Pancreas (tissue), 10 donors: ENCODE results near the gene ZMYM1. TPM values are rescaled to one million over a fixed set of nuclear protein-coding genes. Genes with fewer than 3 reads are reported as not detected.

Experiments
- ATAC-seq, 4 donors: fragments of 200-7000 bp; cut with Tn5 transposase; one replicate each; pipeline versions ENCODE4 v1.8.0 to v1.9.1; 2020; ENCODE audit warnings: mild to moderate bottlenecking in 4 of 4, moderate library complexity in 4 of 4
- DNase-seq, 6 donors: peaks; one replicate each; pipeline ENCODE4 v3.0.0-alpha.2; 2020
- FAIRE-seq: peaks from 2 replicates; lab custom pipeline; 2012; peaks lifted over from hg19 to GRCh38; lab: Jason Lieb, UNC
- H3K27ac ChIP-seq, 4 donors: fragments of 200-600 bp; sonication (generic); 1 replicate in 3 of 4; 2 replicates in 1 of 4; pipeline versions ENCODE4 v1.5.0 to v1.8.0; 2020
- H3K27me3 ChIP-seq, 4 donors: fragments of 200-600 bp; one replicate each; pipeline ENCODE4 v1.8.0; 2021
- H3K36me3 ChIP-seq, 3 donors: fragments of 200-600 bp; sonication (generic) in 1 of 3; one replicate each; pipeline versions ENCODE4 v1.5.0 to v1.8.0; 2020 to 2021
- H3K4me1 ChIP-seq, 3 donors: fragments of 200-600 bp; one replicate each; pipeline ENCODE4 v1.8.0; 2021
- H3K4me3 ChIP-seq, 4 donors: fragments of 200-600 bp; sonication (generic) in 2 of 4; one replicate each; pipeline versions ENCODE4 v1.5.0 to v1.8.0; 2020 to 2021
- H3K9me3 ChIP-seq, 4 donors: fragments of 200-600 bp; one replicate each; pipeline ENCODE4 v1.8.0; 2021
- CTCF ChIP-seq, 4 donors: fragments of 200-600 bp; sonication (generic) in 3 of 4; IDR thresholded peaks; one replicate each; pipeline versions ENCODE4 v1.5.0 to v1.8.0; 2021; ENCODE audit warnings: antibody characterized with exemption in 4 of 4
- WGBS, 2 donors: extraction: QIAGEN DNeasy Blood & Tissue Kit; methylation state at CpG; one replicate each; pipeline ENCODE4 v1.1.7; 2013; 5-methylcytosine and 5-hydroxymethylcytosine counted together
- intact Hi-C, 3 donors: fragments of 100-400 bp; cut with DNase I; formaldehyde crosslinking; loops; one replicate each; pipeline versions ENCODE4 v1.11.1 to v1.14.2; 2022
- polyA plus RNA-seq, 2 donors: library from polyadenylated mRNA; stranded (reverse); fragments of 200-250 nt; gene quantifications; one replicate each; pipeline ENCODE4 v1.2.3, GENCODE V29; 2013
- total RNA-seq, 6 donors: library from RNA; stranded (reverse); fragmentation: NEBNext Ultra II Directional in 4 of 6; extraction: Animal tissue kit (Norgen Biotek cat#: 25700) in 4 of 6; gene quantifications; one replicate each; pipeline versions ENCODE4 v1.2.1 to v1.2.4, GENCODE V29; 2021 to 2023
- donor health status: healthy with polysubstance abuse.
- donor health status: DM: no; HTN: no; CAD: no; lungs with moderate emphysema.
- donor health status: DM: no; HTN: no; CAD: no.
- donor health status: control.
- donor health status: control.
- donor health status: Bipolar disorder and iron deficiency.
- donor health status: DM: yes; HTN: yes; CAD: no.
- donor health status: DM: no; HTN: no; CAD: no.
- donor health status: DM: no; HTN: no; CAD: no.
- donor health status: DM: yes; HTN: yes; CAD: no.

Gene ZMYM1
- total and polyA plus RNA-seq, 8 donors: 2.5 to 10.1 (median 4.1) TPM

DNA sequence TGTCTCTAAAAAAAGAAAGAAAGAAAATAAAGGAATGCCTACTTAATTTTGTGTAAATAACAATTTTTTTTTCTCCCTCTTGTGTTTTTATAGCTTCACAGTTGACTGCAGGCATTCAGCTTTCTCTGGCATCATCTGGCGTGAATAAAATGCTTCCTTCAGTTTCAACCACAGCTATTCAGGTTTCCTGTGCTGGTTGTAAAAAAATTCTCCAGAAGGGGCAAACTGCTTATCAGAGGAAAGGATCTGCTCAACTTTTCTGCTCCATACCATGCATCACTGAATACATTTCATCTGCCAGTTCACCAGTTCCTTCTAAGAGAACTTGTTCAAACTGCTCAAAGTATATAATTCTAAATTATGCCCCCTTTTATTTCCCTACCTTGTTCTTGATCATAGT is 18.0 kb downstream of the ZMYM1 start:
- no peak for ATAC-seq
- no peaks in the 10 kb centered on the region for H3K27me3 ChIP-seq
- H3K36me3 ChIP-seq: peaks cover 0 to 31% (median 10%) of the 10 kb centered on the region in 3 donors
- no peaks in the 10 kb centered on the region for H3K9me3 ChIP-seq
- H3K4me3 ChIP-seq: no peak overlapping the region
- FAIRE-seq: no peak
- H3K27ac ChIP-seq: no peak overlapping the region
- H3K4me1 ChIP-seq: no peaks in the 10 kb centered on the region
- 0 to 40% methylated on average over 1 of the region's 1 CpG for WGBS, 2 donors
- intact Hi-C loops: no loop called here
- no peak for DNase-seq
- TF ChIP-seq CTCF (IDR thresholded peaks at IDR 0.05): no peak

- no peak for FAIRE-seq
- Histone ChIP-seq H3K27me3 (no peaks in the 10 kb centered on the region), H3K9me3 (no peaks in the 10 kb centered on the region), H3K4me1 (no peaks in the 10 kb centered on the region), H3K27ac (no peak overlapping the region), H3K4me3 (no peak overlapping the region), H3K36me3 (no peaks in the 10 kb centered on the region)
- no peak for TF ChIP-seq CTCF (IDR thresholded peaks at IDR 0.05)
- intact Hi-C loops: no loop called here
- ATAC-seq: no peak
- DNase-seq: no peak
- WGBS, 2 donors: 100% methylated on average over 1 of the region's 1 CpG
Measured at GRCh38 chr1:35111106-35111505, 31.9 kb downstream of the ZMYM1 start.

DNA sequence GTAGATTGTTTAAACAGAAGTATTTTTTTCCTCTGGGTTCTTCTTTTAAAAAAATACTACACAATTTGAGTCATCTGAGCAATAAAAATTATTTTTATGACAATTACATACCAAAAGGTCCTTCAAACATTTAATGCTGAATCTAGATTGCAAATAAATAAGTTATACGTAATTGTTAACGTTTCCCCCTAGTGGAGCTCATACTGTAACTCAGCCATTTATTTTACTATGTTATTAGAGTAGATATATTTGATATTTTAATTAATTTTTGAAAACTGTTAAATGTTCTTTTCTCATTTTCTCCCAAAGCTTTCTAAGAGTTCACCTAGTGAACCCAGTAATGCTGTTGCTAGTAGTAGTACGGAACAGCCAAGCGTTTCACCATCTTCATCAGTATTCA is 33.5 kb downstream of the ZMYM1 start:
- DNase-seq (no peak), ATAC-seq (no peak), FAIRE-seq (no peak)
- H3K9me3 ChIP-seq: no peaks in the 10 kb centered on the region
- H3K27me3 ChIP-seq: no peaks in the 10 kb centered on the region
- no peak overlapping the region for H3K27ac ChIP-seq
- WGBS, 2 donors: 85 to 89% methylated on average over 4 of the region's 4 CpGs
- no peak for TF ChIP-seq CTCF (IDR thresholded peaks at IDR 0.05)
- no peaks in the 10 kb centered on the region for H3K36me3 ChIP-seq
- no peak overlapping the region for H3K4me3 ChIP-seq
- H3K4me1 ChIP-seq: no peaks in the 10 kb centered on the region
- intact Hi-C loops: no loop called here

GRCh38 chr1:35115459-35116383 is 36.5 kb downstream of the ZMYM1 start:
- H3K4me3 ChIP-seq: no peak overlapping the region
- intact Hi-C loops: no loop called here
- WGBS, 2 donors: 78 to 83% methylated on average over 8 of the region's 8 CpGs
- H3K9me3 ChIP-seq: no peaks in the 10 kb centered on the region
- H3K27me3 ChIP-seq: no peaks in the 10 kb centered on the region
- FAIRE-seq: no peak
- ATAC-seq: no peak
- H3K36me3 ChIP-seq: no peaks in the 10 kb centered on the region
- H3K4me1 ChIP-seq: no peaks in the 10 kb centered on the region
- TF ChIP-seq CTCF (IDR thresholded peaks at IDR 0.05): no peak
- no peak for DNase-seq
- H3K27ac ChIP-seq: no peak overlapping the region
